Middle frontal gyrus (tissue), 1 donor: ENCODE measurements around the gene ATXN10.
"Not testable (repeated sequence)": the region's sequence is repeated elsewhere in the genome, so short reads cannot be mapped to it uniquely, and the experiment has no call there.

Experiments used
- DNase-seq: peaks from one replicate; pipeline ENCODE4 v3.0.0-alpha.2; 2015; ENCODE audit warnings: low spot score; ENCODE audit errors: extremely low spot score

Gene ATXN10

DNA sequence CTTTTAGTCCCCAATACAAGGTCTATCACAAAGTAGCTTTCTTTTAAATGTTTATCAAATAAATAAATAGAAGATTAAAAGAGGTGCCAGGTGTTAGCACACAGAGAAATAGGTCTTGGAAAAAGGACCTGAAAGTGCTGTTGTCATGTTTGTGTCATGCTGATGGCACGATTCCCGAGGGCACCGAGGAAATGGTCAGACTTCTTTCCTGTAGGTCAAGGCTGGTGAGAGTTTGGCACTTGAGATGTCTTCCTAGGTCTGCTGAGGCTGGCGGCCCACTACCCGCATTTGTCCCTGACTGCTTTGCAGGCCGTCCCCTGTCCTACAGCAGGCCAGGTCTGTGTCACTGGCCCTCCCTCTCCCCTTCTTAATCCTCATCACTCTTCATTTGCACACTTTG, 112.1 kb downstream of the ATXN10 start:
- no peak for DNase-seq

DNA sequence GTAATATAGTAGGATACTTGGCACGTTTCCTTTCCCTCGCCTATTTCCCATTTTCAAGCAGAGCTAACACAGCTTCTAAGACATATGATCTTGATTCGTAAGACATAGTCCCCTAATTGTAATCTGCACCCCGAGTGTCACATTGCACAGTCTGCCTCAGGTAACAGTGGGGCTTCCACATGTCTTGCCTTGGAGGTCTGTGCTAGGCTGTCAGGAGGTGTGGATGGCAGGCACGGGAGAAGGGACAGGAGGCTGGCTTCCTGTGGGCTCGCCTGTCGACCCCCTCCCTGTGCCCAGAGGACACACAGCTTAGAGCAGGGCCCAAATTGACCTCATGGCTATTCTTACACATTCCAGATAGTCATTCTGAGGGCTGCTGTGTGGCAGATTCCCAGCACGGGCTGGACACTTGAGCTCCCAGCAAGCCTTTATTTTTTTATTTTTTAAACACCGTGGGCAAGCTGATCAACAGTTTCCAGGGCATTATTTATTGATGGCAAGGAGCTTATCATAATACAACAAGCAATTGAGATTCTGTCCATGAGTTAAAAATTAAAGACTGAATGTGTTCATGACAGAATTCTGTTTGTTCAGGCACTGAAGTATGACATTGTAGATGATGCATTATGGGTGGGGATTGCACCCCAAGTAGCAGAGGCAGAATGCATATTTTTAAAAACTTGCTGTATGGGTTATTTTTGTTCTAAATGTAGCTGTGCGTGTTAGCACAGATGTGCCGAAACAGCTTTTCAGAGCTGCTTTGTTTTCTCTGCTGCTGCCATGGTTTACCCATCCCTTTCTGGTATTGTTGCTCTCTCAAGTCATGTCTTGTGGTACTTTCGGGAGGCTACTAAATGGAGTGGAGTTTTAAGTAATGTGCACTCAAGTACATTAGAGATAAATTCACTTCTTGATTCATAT, 113.0 kb downstream of the ATXN10 start:
- DNase-seq = no peak

DNA sequence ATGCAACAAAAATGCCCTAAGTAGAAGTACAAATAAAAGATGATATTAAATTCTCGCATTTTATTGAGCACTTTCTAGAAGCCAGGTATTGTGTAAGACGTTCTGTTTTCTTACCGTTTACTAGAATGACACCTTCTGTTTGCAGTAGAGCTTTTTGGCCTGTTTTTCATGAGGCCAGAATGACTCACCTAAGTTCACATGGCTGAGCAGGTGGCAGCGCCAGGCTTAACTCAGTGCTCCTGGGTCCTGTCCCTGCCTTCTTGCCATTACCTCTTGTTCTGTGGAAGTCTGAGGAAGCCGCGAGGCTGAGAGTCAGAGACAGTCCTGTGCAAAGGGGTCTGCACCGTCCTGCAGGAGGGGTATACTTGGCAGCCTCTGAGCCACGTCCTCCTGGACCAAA, 113.8 kb downstream of the ATXN10 start:
- no peak for DNase-seq

DNA sequence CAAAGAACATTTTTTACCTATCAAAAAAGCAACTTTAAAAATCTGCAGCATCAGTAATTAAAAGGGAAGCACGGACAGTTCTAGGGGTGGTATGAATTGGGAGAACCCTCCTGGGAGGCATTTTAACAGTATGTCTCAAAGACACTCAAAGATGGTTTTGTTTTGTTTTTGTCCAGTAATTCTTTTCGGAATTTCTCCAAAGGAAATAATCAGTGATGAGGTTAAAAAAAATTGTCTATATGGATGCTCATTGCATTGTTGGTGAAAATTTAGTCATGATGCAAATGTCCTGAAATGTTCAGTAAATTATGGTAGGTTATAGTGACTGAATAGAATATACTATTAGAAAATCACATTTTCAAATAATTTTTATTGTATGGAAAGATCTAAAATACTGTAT, 115.1 kb downstream of the ATXN10 start:
- DNase-seq = no peak

DNA sequence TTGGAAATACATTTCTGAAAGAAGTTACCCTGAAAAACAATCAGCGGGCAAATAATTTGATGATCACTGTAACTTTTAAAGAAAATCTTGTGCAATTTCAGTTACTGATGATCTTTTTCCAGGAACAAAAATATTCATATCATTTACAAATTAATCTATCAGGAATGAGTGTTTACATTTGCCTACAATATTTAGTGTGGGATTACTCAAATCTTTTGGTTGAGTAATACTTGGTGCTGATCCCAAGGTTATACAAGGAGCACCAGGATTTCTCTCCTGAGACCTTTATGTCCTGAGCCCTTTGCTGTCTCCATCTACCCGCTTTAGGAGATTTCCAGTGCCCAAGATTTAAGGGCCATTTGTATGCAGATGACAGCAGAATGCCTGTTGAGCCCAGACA, 116.1 kb downstream of the ATXN10 start:
- DNase-seq = no peak

DNA sequence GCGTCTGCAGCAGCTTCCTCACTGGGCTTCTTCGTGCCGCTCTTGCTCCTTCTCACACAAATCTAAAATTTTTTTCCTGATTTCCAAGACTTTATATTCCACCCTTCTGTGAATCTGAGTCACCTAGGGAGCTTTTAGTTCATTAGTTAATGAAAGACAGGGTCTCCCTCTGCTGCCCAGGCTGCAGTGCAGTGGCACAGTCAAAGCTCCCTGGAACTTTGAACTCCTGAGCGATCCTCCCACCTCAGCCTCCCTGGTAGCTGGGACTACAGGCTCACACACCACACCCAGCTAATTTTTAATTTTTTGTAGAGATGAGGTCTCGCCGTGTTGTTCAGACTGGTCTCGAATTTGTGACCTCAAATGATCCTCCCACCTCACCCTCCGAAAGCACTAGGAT, 116.9 kb downstream of the ATXN10 start:
- no peak for DNase-seq

DNA sequence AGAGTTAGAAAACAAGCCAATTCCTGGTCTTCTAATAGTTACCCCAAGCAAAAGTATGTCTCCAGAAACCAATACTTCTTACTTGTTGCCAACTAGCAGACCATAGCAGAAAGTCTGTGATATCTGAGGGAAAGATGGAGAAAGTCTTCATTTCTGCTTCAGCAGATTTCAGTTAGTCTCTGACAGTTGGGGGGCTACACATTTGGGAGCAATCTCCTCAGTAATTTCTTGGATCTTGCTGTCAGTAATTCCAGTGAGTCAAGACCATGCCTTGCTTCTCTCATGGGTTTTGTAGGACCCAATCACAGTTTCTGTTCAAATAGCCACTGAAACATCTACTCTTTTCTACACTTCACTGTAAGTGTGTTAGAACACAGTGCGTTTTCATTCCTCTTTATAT, 118.8 kb downstream of the ATXN10 start:
- no peak for DNase-seq

DNA sequence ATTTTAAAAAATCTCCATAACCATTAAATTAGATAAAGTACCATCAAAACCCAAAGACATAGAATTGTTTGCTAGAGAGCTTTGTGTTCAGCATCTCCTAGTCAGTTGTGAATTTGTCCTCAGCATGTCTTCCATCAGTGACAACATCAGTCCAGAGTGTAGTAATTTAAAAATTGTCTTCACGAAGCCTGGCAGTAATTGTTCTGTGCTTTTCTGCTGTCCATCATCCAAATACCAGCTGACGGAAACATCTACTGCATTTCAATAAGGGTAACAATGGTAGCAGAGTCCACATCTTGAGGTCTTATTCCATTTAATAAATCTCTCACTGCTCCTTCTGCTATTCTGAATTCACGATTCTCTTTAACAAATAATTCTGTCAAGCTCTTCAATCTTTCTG, 121.5 kb downstream of the ATXN10 start:
- DNase-seq = no peak

DNA sequence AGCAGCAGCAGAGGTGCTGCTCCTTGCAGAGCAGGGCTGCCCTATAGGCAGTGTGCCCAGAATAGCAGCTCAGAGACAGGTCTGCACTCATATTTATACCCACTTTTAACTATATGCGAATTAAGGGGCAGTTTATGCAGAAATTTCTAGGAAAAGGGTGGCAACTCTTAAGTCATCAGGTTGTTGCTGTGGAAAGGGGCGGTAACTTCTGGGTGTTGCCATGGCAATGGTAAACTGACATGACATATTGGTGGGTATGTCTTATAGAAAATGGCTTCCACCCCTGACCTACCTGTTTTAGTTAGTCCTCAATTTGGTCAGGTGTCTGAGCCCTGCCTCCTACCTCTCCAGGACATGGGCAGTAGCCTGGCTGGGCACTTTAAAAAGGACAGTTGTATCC, 122.3 kb downstream of the ATXN10 start:
- DNase-seq = no peak

DNA sequence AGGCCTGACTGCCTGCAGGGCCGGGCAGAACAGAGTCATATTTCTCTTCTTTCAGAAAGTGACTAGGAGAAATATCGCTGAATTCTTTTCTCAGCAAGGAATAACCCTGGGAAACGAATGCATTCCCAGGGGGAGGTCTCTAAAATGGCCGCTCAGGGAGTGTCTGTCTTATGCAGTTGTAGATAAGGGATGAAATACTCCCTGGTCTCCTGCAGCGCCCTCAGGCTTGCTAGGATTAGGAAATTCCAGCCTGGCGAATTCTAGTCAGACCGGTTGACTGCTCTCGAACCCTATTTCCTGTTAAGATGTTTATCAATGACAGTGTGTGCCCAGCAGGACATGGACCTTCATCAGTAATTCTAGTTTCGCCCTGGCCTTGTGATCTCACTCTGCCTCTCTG, 124.4 kb downstream of the ATXN10 start:
- DNase-seq = not testable (repeated sequence)

DNA sequence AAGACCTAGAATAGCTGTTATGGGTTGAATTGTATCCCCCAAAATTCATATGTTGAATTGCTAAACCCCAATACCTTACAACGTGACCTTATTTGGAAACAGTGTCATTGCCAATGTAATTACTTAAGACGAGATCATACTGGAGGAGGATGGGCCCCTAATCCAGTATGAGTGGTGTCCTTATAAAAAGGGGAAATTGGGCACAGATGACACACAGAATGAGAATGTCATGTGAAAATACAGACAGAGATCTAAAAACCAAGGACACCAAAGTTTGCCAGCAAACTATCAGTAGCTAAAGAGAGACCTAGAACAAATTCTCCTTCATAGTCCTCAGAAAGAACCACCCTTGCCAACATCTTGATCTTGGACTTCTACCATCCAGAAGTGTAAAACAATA, 127.7 kb downstream of the ATXN10 start:
- no peak for DNase-seq

DNA sequence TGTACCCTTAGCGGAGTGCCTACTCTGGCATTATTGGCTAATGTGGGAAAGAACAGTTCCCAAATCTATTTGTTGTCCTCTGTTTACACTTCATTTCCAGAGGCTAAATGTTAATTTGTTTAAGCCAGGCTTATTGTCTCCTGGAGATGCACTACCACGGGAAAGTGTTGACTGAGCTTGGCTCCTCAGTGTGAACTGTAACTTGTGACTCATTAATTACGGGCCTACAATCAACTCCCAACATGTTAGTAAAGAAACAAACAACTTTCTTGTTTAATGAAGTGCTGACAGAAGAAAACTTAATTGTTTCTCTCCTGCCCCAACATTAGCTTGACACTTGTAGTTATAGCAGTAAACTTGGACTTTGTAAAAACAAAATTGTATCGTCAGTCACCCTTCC, 130.4 kb downstream of the ATXN10 start:
- DNase-seq = no peak

DNA sequence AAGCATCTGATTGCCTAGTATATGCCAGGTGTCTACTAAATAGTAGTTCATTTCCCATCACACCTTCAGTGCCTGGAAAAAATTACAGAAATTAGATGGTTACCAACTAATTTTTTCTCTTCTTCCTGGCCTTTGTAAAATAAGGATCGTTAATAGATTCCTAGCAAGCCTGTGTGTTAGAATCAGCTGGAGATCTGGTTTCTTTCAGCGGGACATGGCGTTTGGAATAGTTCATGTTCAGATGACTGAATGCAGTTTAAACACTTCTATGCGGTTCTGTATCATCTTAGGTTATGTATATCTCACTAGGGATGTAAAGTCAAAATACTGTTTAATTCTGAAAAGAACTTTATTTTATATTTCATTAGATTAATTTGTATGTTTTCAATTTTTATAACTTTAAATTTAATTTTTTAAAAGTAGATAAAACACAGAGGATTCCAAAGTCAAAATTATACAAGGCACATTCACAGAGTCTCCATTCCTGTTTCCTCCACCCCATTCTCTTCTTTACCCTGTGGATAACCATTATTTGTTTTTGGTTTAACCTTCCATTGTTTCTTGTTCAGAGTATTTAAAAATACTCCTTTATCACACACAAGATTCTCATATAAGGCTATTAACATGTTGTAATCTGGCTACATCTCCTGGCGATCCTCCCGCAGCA, 132.8 kb downstream of the ATXN10 start:
- DNase-seq = no peak

DNA sequence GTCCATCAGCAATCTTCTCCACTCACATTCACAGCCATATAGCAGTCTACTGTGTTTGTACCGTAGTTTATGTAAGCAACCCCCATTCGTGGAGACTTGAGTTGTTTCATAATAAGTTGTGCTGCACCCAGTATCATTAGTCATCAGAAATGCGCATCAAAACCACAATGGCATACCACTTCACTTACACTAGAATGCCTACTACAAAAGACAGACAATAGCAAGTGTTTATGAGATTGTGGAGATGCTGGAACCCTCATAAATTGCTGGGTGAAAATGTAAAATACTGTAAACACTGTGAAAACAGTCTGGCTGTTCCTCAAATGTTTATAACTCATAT, 133.3 kb downstream of the ATXN10 start:
- no peak for DNase-seq

DNA sequence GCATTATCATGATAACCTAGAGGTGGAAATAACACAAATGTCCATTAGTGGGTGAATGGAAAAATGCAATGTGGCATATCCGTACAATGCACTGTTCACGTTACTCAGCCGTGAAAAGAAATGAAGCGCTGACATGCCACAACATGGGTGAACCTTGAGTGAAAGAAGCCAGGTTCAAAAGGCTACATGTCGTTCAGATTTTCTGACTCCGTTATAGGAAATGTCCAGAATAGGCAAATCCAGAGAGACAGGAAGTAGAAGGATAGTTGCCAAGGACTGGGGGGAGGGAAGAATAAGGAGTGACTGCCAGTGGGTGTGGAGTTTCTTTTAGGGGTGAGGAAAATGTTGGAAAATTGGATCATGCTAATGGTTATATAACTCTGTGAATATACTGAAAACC, 133.8 kb downstream of the ATXN10 start:
- no peak for DNase-seq

DNA sequence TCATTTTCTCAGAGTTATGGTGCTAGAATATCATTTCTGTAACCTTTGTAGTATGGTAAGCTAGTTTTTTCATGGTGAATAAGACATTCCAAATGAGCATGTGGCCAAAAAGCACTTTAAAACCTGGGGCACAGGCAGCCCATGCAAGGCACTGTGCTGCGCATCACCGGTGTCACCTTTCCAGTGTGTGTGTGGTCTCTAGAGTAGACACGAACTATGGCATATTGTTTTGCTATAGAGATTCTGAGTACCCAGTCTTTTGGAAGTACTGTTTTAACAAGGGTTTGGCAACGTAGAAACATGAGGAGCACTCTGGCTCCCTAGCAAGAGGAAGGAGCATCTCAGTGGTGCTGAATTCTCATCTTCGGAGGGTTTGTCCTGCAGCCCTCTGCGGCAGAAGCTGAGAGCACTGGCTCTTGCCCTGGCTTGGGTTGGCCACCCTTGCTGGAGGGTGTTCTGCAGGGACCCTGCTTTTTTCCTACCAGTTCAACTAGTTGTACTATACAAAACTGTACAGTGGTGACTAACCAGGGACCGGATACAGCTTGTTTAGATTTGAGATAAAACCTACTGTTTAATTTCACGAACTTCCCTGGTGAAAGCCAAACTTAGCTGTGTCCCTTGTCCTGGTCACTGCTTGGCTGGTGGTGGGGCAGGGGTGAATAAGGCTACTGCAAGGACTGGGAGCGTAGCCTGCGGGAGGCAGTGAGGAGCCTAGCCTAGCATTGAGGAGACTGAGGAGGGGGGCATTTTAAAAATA, 135.7 kb downstream of the ATXN10 start:
- DNase-seq = no peak

DNA sequence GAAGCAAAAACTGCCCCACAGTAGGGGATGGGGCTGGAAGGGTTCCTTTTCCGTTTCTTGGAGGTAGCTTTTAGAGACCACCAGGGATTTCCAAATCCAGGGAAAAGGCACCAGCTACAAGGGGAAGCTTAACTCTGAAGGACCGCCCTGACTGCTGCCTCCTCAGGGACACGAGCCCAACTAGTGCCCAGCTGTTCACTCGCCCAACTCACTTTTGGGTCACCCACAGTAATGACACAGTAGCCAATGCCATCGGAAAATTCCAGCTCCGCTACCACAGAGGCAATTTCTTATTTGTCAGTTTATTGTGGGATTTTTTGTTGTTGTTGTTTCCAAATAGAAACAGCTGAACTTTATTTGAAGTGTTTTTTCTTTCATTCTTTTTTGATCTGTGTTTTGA, 141.3 kb downstream of the ATXN10 start:
- DNase-seq = no peak

DNA sequence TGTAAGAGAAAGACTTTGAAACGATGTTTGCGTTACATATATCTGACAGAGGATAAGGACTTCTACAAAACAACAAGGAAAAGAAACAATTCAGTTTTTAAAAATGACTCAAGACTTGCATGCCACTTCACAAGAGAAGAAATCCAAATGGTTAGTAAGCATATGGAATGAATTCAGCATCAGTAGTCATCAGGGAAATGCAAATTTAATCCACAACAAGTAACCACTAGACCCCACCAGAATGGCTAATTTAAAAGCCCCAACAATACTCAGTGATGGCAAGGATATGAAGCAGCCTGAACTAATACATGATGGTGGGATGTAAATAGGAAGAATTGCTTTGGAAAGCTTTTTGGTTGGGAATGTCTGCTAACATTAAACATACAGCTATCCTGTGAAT, 142.6 kb downstream of the ATXN10 start:
- DNase-seq = no peak

DNA sequence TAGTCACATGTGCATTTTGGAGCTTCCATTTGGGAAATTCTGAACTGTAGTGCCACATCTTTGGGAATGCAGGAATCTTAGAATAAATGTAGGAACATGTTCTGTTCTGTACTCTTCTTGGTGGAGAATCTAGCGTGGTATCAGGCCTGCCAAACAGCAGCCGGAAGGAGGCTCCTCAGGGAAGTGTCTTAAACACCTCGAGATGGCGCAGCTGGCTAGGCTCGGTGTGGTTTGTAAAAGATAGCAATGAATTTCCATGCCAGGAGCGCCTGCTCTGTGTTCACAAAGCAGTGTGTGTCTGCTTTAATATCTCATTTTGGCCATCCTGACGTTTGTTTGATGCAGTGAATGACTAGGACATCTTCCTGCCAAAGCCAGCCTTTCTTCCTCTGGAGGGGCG, 145.1 kb downstream of the ATXN10 start:
- DNase-seq = peak; percentile 13

DNA sequence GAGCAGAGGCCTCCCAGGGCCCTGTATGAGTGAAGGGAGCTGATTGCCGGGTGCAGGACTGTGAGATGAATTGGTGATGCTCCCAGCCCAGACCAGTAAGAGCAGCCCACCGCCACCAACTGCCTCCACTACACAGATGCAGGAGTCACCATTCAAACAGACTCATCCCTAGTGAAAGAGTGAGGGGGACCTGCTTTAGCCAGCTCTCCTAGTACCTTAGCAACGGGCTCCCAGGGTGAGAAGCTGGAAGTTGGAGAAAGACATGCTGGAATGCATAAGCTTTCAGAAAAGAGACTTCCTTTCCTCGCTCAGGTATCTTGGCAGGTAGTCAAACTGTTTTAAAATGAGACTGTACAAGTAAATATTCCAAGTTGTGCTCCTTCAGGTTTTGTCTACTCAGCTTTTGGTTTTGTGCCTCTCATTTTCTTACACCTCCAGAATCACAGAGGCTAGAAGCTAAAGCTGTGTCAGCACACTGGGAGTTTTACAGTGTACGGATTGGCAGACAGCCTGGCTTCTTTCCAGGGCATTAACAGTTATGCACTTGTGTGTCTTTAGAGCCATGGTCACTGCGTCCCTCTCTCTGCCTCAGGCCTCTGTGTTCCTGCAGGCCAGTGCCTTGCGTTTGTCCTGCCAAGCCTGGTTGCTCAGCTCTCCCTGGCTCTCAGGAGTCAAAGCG, 146.2 kb downstream of the ATXN10 start:
- DNase-seq = peak; percentile 21

DNA sequence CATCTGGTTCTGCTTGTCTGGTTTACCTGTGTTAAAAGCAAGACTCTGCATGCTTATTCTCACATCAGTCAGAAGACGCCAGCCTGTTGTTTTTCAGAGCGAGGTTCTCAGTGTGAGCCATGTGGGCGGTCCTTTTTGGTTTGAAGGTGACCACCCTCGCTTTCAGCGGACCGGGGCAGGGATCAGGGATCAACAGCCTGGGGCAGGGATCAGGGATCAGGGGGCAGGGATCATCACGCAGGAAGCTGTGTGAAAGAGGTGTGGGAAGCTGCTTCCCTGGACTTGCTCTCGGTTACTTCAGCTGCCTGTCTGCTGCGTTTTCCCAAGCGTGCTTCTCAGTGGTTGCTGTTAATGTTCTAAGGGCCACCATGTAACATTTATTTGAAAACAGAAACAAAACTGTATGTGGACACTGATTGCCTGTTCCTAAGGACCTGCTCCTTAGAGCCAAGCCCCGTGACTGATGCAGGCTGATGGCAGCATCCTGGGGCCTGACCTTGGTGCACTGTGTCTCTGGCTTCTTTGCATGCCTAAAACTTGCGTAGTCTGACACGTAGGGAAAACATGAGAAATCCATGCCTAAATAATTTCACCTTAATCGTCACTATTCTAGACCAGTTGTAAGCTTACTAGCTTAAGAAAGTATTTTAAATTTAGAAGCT, 146.9 kb downstream of the ATXN10 start:
- DNase-seq = no peak
